GM19438 (cell line): Measurements from ENCODE around the gene FES.

Source experiments
- ATAC-seq: cut with Tn5 transposase; IDR thresholded peaks from one replicate; pipeline ENCODE4 v1.9.1; 2021; ENCODE audit warnings: low read depth; ENCODE audit not compliant: unreplicated experiment

The FES gene

DNA sequence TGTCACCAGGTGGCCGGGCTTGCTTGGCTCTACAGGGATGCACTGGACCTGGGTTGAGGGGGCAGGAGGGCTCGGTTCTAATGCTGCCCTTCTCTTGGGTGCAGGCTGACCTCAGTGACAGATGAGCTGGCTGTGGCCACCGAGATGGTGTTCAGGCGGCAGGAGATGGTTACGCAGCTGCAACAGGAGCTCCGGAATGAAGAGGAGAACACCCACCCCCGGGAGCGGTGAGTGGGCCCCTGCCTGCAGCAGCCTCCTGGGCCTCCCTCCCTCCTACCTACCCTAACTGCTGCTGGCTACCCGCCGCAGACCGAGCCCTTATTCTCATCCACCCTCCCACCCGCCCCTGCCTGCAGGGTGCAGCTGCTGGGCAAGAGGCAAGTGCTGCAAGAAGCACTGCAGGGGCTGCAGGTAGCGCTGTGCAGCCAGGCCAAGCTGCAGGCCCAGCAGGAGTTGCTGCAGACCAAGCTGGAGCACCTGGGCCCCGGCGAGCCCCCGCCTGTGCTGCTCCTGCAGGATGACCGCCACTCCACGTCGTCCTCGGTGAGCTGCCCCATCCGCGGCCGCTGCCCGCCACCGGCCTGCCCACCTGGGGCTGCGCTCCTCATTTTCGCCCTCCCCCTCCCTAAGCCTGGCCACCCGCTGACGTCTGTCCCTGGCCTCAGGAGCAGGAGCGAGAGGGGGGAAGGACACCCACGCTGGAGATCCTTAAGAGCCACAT is 5.6 kb downstream of the FES start:
- no peak for ATAC-seq

DNA sequence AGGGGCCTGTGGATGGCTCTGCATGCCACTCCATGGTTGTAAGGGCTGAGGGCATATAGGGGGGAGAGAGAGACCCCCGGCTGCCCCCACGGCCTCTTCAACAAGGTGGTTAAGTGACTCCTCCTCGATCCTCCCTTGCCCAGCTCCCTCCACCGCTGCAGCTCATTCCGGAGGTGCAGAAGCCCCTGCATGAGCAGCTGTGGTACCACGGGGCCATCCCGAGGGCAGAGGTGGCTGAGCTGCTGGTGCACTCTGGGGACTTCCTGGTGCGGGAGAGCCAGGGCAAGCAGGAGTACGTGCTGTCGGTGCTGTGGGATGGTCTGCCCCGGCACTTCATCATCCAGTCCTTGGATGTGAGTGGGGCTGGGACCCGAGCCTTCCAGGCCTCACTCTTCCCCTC is 6.5 kb downstream of the FES start:
- ATAC-seq, result no peak

DNA sequence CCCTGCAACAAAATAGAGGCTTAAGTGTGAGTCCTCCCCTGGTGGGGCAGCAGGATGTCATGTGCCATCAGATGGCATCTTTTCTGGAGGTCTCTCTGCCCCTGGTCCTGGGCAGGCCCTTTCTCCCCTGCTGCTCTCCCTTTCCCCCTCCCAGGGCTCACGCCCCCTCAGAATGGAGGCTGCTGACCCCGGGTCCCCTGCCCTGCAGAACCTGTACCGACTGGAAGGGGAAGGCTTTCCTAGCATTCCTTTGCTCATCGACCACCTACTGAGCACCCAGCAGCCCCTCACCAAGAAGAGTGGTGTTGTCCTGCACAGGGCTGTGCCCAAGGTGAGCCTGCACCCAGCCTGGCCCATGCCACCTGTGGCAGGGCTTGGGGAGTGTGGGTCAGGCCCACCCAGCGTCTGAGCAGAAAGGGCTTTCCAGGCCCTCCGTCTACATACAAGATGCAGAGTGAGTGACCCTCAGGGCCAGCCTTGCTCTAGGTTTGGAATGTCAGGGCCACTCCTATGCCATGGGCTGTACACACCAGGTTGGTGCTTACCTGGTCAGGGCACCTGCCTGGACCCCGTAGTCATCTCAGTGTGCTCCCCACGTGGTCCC is 7.1 kb downstream of the FES start:
- ATAC-seq, result no peak

DNA sequence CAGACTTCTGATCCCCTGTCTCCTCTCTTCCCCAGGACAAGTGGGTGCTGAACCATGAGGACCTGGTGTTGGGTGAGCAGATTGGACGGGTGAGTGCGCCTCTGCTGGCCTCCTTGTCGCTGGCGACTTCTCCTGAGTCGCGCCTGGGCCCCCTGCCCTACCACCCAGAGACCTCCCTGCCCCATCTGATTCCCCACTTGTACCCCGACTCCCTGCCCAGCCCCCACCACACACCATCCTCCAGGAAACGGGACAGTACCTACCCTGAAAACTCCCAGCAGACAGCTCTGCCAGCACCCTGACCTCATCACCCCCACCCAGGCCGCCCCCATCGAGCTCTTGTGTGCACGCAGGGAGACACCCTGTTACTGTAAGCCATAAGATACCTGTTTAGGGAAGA is 7.7 kb downstream of the FES start:
- no peak for ATAC-seq

DNA sequence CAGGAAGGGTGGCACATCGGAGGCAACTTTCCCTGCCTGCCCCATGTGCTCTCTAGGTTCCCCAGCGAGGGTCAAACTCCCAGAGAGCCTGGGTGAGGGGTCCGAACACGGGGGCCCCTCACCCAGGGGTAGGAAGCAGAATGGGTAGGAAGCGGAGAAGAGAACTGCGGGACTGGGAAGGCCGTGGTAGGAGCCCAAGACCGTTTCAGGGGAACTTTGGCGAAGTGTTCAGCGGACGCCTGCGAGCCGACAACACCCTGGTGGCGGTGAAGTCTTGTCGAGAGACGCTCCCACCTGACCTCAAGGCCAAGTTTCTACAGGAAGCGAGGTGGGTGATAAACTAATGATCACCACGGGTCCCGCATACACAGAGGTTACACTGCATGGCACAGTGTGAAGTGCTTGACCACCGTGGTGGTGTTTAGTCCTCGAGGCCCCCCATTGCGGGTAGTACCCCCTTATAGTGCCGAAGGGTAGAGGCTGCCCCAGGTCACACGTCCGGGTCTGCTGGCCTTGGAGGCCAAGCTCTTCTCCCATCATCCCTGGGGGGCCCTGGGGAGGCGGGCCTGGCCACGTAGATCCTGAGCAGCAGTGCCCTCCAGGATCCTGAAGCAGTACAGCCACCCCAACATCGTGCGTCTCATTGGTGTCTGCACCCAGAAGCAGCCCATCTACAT is 8.3 kb downstream of the FES start:
- no peak for ATAC-seq

DNA sequence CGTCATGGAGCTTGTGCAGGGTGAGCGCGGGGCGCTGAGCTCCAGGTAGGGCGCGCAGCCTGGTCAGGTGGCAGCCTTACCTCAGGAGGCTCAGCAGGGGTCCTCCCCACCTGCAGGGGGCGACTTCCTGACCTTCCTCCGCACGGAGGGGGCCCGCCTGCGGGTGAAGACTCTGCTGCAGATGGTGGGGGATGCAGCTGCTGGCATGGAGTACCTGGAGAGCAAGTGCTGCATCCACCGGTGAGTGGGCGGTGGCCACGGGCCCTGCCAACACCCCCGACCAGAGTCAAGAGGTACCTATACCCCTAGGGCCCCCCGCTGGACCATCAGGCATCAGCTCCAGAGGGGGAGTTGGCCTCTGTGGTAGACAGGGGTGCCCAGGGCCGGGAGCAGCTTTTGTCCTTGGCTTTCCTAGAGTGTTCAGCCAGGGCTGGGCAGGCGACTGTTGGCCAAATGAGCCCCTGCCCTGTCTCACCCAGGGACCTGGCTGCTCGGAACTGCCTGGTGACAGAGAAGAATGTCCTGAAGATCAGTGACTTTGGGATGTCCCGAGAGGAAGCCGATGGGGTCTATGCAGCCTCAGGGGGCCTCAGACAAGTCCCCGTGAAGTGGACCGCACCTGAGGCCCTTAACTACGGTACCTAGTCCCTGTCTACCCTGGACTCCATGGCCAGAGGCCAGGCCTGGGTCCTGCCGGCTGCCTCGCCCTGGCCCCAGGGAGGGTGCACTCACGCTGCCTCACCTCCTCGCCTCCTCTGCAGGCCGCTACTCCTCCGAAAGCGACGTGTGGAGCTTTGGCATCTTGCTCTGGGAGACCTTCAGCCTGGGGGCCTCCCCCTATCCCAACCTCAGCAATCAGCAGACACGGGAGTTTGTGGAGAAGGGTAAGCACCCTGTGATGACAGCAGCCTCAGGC is 9.1 kb downstream of the FES start:
- no peak for ATAC-seq

DNA sequence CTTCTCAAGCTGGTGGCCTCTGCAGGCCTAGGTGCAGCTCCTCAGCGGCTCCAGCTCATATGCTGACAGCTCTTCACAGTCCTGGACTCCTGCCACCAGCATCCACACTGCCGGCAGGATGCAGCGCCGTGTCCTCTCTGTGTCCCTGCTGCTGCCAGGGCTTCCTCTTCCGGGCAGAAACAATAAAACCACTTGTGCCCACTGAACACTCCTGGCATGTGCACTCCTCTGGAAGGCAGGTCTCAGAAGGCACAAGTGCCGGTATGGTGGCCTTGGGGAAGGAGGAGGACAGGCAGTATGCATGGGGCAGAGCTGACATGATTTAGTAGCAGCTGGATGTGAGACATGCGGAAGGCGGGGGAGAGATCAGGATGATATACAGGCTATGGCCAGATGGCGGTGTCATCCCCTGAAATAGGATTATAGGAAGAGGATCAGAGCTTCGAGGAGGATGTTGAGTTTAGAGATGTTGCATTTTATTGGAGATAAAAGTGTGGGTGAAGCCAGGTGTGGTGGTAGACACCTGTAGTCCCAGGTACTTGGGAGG is 11.3 kb downstream of the FES start:
- no peak for ATAC-seq

DNA sequence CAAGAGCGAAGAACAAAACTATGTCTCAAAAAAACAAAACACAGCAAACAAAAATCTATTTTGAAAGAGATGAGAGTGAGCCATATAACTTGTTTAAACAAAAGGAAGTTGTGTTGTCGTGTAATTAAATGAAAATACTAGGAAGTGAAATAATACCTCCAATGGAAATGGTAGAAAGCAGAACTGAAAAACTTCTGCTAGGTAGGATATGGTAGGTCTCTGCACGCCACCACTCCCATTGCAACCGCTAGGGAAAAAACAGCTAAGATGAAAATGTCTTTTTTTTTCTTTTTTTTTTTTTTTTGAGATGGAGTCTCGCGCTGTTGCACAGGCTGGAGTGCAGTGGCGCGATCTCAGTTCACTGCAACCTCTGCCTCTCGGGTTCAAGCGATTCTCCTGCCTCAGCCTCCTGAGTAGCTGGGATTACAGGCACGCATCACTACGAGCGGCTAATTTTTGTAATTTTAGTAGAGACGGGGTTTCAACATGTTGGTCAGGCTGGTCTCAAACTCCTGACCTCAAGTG is 12.9 kb downstream of the FES start:
- peak; percentile 61 for ATAC-seq

DNA sequence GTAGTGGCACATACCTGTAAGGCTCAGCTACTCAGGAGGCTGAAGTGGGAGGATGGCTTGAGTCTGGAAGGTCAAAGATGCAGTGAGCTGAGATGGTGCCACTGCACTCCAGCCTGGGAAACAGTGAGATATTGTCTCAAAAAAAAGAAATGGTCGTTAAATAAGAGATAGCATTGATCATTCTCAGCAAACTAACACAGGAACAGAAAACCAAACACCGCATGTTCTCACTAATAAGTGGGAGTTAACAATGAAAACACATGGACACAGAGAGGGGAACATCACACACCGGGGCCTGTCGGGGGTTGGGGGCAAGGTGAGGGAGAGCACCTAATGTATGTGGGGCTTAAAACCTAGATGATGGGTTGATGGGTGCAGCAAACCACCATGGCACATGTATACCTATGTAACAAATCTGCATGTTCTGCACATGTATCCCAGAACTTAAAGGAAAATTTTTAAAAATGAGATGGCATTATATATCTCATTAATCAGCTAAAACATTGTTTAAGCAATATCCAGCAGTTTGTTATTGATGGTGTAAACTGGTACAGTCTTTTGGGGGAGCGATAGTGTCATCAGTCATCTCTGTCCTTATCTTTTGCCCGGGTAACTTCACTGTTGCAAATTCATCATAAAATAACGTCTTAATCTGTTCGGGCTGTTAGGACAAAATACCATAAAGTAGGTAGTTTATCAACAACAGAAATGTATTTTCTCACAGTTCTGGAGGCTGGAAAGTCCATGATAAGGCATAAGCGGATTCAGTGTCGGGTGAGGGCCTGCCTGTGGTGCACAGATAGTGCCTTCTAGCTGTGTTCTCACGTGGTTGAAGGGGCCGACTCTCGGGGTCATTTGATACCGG is 17.1 kb downstream of the FES start:
- ATAC-seq, result no peak

DNA sequence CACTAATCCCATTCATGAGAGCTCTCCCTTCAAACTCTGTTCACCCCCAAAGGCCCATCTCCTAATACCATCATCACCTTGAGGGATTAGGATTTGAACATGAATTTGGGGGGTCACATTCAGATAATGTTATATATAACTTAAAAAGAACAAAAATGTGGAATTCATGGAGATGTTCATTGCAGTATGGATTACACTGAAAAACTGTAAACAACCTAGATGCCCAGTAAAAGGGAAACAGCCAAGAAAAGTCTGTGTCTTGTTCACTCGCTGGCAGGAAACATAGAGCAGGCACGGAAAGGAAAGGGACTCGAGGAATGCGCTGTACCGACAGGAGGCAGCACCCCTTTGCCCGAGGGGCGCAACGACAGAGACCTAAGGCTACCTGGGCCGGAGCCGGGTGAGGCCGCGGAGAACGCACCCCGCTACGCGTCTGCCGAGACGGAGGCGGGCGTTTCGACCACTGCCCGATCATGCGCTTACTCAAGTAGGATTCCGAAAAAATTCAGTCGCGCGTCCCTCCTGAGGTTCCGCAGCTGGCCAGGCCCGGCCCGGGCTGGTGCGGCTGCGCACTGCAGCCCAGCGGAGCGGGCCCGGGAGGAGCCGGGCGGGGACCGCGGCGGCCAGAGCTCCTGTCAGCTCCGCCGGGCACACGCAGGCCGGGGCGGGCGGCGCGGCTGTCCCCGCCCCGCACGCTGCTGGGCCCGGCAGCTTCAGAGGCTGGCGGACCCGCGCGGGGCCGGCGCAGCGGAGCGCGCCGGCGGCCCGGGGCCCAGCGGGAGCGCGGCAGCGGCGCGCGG is 17.9 kb downstream of the FES start:
- peak; percentile 61 for ATAC-seq

DNA sequence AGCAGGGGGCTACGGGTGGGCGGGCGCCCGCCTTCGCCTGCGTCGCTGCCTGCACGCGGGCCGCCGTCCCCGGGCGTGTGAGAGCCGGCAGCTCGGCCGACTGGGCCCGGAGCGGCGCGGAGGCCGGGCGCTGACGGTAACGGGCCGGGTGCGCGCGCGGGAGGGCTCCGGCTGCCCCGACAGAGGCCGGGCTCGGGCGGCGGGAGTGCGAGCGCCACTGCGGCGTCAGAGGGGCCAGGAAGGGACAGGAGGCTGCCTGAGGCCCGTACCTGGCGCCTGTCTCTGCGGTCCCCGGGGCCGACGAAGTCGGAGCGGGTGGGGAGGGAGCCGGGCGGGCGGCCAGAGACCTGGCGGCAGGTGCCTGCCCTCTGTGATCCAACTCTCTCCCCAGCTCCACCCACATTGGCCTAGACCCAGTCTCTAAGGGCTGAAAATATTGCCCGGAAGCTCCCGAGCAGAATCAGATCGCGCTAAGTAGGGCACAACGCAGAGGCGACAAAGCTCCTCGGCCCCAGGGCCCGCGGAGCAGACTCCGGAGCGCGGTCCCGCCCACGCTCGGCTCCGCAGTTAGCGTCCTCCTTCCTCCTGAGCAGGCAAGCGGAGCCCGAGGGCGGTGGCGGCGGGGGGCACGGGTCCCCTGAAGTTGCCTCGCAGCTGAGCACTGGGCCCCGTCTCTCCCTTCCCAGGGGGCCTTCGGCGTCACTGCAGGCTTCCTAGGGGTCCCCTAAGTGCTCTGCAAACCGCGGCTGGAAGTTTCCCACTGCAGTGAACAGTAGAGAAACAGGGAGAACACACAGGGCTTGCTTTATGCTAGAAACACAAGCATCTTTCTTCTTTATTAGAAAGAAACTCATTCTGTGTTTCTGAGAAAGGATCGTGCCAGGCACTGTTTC is 18.8 kb downstream of the FES start, which contains the start of gene MAN2A2:
Gene MAN2A2 (plus strand): TSS at position 463 of the 893 bp plus-strand sequence. CDS start 906 bp downstream, outside the sequence.
- peak; percentile 61 for ATAC-seq

DNA sequence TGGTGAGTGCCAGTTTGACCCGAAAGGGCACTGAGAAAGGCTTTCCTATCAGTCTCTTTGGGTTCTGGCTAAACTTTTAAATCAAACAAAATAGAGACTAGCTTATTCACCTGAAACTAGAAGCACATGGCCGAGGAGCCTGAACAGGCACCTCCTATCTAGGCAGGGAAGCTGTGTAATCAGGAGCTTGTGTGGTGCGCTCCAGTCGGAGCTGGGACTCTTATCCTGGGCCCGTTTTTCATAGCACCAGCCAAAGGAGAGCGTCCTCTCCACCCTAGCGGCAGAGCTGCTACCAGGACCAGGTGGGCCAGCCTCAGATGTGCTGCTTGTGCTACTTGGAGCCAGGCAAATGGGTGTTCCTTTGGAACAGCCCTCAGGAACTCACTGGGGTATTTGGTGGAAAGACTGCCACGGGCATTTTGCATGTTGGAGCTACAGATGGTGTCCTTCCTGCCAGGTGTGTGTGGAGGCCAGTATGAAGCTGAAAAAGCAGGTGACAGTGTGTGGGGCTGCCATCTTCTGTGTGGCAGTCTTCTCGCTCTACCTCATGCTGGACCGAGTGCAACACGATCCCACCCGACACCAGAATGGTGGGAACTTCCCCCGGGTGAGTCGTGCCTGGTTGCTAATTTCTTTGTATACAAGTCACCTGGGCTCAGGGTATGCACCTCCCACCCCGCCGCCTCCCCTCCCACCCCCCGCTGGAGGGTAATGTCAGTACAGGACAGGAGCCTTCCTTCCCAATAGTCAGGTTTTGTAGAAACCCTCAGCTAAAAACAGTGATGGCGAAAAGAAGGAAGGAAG is 19.6 kb downstream of the FES start:
- ATAC-seq, result no peak

DNA sequence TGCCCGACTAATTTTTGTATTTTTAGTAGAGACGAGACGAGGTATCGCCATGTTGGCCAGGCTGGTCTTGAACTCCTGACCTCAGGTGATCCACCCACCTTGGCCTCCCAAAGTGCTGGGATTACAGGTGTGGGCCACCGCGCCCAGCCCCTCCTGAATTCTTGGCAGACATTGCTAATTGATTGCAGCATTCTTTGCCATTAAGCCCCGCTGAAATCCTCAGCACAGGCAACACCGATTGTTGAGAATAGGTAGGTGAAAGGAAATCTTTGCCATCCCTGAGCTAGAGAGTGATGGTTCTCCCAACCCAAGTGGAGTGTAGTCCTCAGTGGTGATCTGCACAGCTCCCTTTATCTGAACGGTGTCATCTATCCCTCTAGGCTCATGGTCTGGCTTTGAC is 20.4 kb downstream of the FES start:
- no peak for ATAC-seq

DNA sequence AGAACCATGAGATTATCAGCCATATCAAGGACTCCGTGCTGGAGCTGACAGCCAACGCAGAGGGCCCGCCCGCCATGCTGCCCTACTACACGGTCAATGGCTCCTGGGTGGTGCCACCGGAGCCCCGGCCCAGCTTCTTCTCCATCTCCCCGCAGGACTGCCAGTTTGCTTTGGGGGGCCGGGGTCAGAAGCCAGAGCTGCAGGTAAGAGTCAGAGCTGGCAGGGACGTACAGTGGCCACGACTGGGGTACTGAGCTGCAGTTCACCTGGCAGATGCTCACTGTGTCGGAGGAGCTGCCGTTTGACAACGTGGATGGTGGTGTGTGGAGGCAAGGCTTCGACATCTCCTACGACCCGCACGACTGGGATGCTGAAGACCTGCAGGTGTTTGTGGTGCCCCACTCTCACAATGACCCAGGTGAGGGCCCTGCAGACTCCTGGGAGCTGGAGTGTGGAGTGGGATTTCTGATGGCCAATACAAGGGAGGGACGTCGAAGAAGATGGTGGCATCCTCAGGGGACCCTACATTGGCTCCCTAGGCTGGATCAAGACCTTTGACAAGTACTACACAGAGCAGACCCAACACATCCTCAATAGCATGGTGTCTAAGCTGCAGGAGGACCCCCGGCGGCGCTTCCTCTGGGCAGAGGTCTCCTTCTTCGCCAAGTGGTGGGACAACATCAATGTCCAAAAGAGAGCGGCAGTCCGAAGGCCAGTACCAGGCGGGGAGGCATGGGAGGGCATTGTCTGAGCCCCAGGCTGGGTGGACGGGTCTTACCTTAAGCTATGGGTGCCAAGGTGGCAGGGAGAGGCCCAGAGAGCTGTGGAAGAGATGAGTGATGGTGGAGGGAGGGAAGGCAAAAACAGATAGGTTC is 21.2 kb downstream of the FES start:
- no peak for ATAC-seq

DNA sequence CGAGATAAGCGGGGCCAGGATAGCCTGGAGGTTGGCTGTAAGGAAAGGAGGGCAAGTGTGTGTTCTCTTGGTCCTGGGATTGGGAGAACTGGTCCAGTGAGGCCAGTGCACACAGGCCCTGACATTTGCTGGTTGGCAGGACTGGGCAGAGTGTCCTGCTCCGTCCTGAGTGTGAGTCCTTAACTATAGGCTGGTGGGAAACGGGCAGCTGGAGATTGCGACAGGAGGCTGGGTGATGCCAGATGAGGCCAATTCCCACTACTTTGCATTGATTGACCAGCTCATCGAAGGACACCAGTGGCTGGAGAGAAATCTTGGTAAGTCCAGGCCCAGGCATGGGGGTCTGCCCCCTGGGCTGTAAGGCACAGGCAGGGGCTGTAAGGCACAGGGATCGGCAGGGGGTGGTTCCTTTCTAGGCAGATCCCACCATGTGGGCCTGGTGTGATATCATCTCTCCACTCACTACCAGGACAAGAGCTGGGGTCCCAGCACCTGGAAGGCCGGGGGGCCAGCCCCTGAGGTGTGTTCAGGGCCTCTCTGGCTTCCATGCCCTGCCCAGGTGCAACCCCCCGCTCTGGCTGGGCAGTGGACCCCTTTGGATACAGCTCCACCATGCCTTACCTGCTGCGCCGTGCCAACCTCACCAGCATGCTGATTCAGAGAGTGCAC is 22.0 kb downstream of the FES start:
- no peak for ATAC-seq
